NOMO-1 treated with dmso at 0.1 percent for 144 hours (cell line): Measurements from ENCODE around the gene R3HDM2.

Experiments used
- DNase-seq: peaks from one replicate; lab custom pipeline; 2025; ENCODE audit not compliant: unreplicated experiment; lab: John Stamatoyannopoulos, UW

R3HDM2 gene

GRCh38 chr12:57243521-57244311 lies 187.1 kb downstream of the R3HDM2 start:
- DNase-seq = peak; percentile 41

DNA sequence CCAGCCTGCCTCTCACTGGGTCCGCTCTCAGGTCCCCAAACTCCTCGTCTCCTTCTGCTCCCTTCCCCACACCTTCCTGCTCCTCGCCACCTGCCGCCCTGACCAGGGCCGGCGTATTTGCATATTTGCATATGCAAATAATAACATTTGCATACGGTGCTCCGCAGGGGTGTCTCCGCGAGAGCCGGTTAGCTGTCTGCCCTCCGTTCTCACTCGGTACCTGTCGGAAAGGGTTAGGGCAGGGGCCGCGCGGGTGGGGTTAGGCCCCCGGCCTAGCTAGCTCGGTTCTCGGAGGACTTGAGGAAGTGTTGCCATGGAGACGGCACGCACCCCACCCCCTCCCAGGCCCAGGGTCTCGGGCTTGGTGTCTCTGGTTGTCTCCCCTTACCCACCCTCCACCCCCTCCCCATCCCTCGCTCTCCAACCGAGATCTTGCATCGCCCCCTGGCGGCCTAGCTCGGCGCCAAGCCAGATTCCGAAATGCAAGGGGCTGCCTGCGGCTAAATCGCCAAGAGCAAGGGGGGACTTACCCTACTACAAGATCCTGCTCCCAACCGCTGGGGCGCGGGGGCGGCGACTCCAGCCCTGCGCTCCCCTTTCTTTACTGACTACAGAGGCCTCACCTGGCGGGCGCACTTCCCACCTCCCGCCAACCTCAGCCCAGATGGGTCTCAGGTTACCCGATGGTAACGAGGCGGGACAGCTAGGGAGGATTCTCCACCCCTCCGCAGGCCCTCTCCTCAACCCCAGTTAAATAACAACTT lies 188.0 kb downstream of the R3HDM2 start:
- no peak for DNase-seq

DNA sequence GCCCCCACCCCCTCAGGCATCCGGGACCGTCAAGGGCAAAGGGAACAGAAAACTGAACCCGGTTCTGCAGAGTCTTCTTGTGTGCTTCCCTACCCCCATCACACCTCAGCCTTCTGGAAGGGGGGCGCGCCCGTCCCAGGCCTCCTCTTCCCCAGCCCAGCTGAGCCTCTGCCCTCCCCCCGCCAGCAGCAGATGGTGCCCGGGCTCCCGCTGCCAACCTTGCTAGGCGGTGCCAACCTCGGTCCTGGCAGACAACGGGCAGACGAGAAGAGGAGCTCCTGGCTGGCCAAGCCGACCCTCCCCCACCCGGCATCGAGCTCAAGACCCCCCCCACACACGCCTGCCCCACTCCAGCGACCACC lies 188.5 kb downstream of the R3HDM2 start:
- DNase-seq = no peak

DNA sequence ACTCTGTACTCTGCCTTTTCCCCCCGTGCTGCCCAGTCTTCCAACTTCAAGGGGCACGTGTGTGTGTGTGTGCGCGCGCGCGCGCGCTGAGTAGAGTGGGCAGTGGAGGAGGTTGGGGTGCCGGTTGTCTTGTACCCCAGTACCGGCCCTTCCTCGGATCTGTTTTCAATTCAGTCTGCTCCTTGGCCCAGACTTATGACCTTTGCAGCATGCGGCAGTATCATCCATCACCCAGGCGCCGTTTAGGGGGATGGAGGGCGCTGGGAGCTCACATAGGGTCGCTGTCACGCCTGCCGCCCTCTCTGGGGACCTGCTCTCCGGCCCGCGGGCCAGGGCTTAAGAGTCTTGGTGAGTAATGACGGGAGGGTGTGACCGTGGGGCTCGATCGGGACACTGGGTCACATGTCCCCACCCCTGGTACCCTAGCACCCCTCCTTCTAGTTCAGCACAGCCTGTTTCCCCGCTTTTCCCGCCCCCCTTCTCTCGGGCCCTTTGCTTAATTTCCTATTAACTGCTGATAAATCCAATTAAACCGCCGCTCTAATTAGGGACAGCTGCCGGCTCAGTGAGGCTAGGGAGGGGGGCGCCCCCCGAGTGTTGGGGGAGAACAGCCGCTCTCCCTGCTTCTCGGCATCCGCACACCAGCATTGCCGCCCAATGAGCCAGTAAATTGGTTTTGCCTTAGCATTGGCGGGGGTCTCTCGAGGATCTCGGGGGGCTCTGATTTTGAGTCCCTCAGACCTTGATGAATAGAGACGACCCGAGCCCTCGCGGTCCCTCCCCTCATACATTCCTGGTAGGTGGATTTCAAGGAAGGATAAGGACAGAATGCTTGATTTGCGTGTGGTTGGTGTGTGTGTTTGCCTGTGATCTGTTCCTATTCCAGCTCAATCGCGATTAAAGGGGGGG lies 189.2 kb downstream of the R3HDM2 start:
- DNase-seq = no peak

- DNase-seq = no peak
Measured at GRCh38 chr12:57240926-57241401, 189.9 kb downstream of the R3HDM2 start.

GRCh38 chr12:57240066-57240921 lies 190.5 kb downstream of the R3HDM2 start:
- no peak for DNase-seq

GRCh38 chr12:57239587-57240065 lies 191.2 kb downstream of the R3HDM2 start:
- no peak for DNase-seq

DNA sequence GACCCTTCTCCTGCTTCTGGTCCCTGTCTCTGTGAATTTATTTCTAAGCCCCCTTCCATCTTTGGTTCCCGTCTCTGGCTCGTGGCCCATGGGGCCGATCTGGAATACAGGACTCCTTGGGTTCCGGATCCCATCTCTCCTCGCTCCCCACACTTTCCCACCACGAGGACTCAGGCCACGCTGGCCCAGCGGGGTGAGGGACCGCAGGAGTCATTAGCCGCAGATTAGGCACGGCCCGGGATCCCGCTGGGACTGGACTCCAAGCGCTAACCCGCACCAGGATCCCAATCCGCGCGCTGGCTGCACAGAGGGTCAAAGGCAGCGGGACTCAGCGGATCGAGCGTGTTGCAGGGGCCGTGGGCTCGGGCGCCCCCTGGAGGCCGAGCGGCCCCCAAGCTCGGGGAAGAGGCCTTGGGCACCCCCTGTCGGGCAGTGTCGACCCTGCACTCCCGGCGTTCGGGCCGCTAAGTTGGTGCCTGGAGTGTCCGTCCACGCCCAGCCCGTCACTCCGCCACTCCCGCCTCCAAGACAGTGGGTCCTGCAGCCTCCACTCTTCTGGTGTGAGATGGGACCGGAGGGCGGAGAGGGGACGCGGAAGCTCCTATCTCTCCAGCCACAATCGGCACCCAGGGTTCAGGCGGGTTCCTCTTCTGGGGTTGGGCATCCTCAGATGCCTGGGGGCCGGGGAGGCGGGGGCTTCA lies 191.8 kb downstream of the R3HDM2 start:
- DNase-seq = peak; percentile 82

GRCh38 chr12:57237932-57238853 lies 192.7 kb downstream of the R3HDM2 start:
- DNase-seq = no peak

DNA sequence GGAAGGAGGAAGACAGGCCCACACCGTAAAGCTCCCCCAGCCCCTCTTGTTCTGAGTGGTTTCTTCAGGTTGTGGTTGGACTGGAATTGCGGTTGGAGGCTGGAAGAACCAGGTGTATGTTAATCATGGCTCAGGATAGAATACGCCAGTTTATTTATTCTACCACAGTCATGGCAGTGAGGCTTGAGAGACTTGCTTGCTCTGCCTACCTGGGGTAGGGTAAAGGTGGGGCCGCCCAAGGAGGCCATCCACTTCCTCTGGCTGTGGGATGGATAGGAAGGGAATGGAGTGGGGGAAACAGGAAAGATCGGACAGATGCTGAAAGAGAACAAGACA lies 193.3 kb downstream of the R3HDM2 start:
- no peak for DNase-seq

- no peak for DNase-seq
Measured at GRCh38 chr12:57236925-57237595, 193.8 kb downstream of the R3HDM2 start.

DNA sequence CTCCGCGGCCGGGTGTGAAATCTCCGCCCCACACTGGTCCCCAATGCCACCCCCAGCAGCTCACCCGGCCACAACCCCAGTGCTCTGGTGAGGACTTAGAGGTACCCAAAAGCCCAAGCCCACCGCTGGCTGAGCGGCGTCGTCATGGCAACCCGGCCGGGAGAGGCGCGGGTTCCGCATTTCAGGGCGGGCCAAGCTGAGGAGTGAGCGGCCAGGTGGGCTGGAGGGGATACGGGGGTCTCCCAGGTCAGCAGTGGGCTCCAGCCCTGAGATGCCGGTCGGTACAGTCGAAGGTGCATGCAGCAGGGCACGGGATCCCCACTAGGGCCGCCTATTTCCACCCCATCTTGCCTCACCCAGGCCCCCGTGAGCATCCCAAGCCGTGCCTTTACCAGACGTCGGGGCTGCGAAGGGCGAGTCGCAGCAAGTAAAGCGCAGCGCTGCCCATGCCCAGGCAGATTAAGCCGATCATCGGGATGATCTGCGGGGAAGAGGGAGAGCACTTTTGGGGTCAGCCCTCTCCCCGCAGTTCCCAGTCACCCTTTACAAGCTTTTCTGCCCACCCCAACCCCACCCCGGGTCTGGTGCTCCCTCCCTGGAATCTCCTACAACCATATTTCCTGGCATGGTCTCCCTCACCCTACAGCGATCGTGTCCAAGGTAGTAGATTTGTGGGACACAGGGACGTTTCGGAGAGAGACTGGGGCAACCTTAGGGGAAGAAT lies 194.5 kb downstream of the R3HDM2 start:
- DNase-seq = no peak

DNA sequence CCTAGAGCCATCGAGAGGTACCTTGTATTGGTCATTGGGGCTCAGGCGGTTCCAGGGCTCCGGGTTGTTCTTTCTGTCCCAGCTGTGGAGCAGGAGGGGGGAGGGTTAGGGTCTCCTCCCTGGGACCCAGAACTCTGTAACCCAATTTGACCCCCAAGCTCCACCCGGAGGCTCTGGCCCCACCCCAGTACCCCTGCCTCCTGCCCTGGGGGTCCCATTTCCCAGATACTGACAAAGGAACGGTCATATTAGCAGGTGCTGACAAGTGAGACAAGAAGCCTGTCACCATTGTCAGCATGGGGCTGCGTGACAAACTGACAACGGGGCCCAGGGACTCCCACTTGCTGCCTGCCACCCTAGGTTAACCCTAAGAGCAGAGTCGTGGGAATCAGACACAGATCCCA lies 195.1 kb downstream of the R3HDM2 start:
- no peak for DNase-seq

DNA sequence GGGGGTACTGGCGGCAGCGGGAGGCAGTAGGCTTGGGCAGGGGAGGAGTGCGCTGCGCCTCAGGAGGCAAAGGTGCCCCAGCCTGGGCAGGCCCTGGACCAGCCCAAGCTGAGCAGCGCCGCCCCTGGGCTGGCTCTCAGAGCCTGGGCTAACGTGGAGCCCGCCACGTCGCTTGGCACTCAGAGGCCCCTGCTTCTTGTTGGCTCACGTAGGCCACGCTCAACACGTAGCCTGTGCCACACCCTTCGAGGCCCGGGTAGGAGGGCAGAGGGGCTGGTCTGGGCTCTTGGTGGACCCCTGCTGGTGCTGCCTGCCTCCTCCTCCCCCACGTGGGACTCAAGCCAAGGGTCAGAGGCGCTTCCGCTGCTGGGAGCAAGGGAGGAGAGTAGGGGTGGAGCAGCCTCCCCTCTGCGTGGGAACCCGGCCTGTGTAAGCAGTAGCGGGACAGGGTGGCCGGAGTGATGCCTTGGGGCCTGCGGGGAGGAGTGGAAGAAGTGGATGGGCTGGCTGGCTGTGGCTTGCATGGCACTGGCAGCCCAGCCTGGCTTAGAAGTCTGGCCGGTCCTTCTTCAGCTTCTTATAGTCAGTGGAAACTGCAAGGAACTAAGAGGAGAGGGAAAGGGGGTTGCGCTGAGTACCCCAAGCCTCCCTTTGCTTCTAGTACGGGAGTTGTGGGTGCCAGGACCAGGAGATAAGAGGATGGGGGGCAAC lies 195.7 kb downstream of the R3HDM2 start:
- no peak for DNase-seq

DNA sequence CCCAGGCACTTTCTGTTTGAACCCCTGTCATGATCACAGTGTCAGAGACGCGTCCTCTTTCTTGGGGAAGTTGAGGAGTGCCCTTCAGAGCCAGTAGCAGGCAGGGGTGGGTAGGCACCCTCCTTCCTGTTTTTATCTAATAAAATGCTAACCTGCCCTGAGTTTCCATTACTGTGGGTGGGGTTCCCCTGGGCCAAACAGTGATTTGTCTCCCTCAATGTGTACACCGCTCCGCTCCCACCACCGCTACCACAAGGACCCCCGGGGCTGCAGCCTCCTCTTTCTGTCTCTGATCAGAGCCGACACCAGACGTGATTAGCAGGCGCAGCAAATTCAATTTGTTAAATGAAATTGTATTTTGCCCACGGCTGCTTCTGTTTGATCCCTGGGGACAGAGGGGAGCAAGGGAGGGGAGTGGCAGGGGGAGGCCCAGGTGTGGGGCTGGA lies 196.2 kb downstream of the R3HDM2 start:
- no peak for DNase-seq

GRCh38 chr12:57234233-57234570 lies 196.6 kb downstream of the R3HDM2 start:
- no peak for DNase-seq
